Uterus (tissue), 2 donors: Measurements from ENCODE around the gene CD247.

Source experiments
- POLR2A ChIP-seq, 2 donors: fragments of 450-650 bp; IDR thresholded peaks; one replicate each; pipeline ENCODE4 v1.6.1; 2016; ENCODE audit warnings: antibody characterized with exemption in 2 of 2, mild to moderate bottlenecking in 1 of 2, moderate library complexity in 1 of 2
- TF ChIP-seq, protein P1 (sequence below), 4 experiments: fragments of 200-600 bp in 2 of 4; fragments of 450-650 bp in 2 of 4; sonication (generic) in 2 of 4; IDR thresholded peaks; one replicate each; pipeline ENCODE4 v1.5.1; 2016 to 2019; ENCODE audit warnings: antibody characterized with exemption in 4 of 4, mild to moderate bottlenecking in 2 of 4, moderate library complexity in 1 of 4

DNA sequence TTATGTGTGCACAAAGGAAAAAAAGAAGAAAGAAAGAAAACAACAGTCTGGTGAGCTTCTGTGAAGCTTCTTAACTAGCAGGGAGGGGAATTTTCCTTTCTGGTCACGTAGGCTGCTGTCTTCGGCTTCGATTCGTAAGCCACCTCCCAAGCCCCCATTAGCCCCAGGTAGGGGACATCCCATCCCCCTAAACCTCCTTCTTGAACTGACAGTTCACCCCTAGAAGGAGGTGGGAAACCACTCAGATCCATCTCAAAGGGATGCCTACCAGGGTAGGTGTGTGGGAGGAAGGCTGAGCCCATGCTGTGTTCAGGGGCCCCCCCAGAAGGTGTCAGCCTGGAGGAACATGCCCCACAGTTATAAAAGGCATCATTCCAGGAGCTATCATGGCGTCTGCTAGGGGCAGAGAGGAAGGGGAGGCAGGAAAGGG lies 25.8 kb downstream of the CD247 start:
- TF ChIP-seq, protein P1, sequence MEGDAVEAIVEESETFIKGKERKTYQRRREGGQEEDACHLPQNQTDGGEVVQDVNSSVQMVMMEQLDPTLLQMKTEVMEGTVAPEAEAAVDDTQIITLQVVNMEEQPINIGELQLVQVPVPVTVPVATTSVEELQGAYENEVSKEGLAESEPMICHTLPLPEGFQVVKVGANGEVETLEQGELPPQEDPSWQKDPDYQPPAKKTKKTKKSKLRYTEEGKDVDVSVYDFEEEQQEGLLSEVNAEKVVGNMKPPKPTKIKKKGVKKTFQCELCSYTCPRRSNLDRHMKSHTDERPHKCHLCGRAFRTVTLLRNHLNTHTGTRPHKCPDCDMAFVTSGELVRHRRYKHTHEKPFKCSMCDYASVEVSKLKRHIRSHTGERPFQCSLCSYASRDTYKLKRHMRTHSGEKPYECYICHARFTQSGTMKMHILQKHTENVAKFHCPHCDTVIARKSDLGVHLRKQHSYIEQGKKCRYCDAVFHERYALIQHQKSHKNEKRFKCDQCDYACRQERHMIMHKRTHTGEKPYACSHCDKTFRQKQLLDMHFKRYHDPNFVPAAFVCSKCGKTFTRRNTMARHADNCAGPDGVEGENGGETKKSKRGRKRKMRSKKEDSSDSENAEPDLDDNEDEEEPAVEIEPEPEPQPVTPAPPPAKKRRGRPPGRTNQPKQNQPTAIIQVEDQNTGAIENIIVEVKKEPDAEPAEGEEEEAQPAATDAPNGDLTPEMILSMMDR (IDR thresholded peaks at IDR 0.05) = no peak
- TF ChIP-seq POLR2A (IDR thresholded peaks at IDR 0.05) = no peak
